GM12891 (cell line): Measurements from ENCODE around the gene TMEM125.

ENCODE experiments used
- DNase-seq: peaks from one replicate; pipeline ENCODE4 v3.0.0; 2011; ENCODE audit warnings: low spot score; ENCODE audit not compliant: insufficient read length
- FAIRE-seq: peaks from 2 replicates; lab custom pipeline; 2011; peaks lifted over from hg19 to GRCh38; lab: Jason Lieb, UNC
- PAX5 ChIP-seq: IDR thresholded peaks from 2 replicates; pipeline ENCODE4 v1.6.1; 2011; ENCODE audit warnings: low read length, moderate library complexity, mild to moderate bottlenecking; ENCODE audit not compliant: insufficient read depth, severe bottlenecking
- POLR2A ChIP-seq: IDR thresholded peaks from 2 replicates; pipeline ENCODE4 v1.6.1; 2011; ENCODE audit warnings: low read depth, low read length, control low read depth
- POLR2AphosphoS5 ChIP-seq: IDR thresholded peaks from 2 replicates; pipeline ENCODE4 v1.6.1; 2011; ENCODE audit warnings: low read depth, low read length, control low read depth
- POU2F2 ChIP-seq: IDR thresholded peaks from 2 replicates; pipeline ENCODE4 v1.6.1; 2011; ENCODE audit warnings: low read depth, mild to moderate bottlenecking, control low read depth, low read length, moderate library complexity
- SPI1 ChIP-seq: IDR thresholded peaks from 2 replicates; pipeline ENCODE4 v1.6.1; 2011; ENCODE audit warnings: low read depth, low read length, control low read depth
- TAF1 ChIP-seq: IDR thresholded peaks from 2 replicates; pipeline ENCODE4 v1.6.1; 2011; ENCODE audit warnings: low read depth, low read length, control low read depth

Gene TMEM125

DNA sequence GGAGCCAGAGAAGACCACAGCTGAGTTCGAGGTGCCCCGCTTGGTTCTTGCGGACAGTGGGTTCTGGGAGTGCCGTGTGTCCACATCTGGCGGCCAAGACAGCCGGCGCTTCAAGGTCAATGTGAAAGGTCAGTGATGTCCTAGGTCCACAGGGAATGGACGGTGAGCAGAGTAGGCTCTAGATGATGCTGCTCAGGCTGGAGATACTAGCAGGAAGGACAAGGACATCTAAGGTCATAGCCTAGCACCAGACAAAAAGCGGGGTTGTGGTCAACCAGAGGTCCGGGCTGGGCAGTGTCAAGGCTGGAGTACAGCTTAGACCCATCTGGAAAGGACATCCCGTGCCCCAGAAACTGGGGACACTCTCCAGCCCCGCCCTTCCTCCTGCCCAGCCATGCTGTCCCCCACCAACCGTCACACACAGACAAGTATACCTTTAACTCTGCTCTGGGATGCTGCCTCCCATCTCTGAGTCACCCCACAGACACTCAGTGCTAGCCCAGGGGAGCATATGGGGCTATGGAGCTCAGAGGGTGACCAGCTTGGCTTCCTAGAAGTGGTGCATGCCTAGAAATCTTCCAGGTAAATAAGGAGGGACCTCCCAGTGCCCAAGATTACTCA, 39.7 kb downstream of the TMEM125 start:
- FAIRE-seq (no peak), DNase-seq (no peak)
- TF ChIP-seq POLR2A (no peak), POLR2AphosphoS5 (no peak), SPI1 (no peak), POU2F2 (no peak), PAX5 (no peak), TAF1 (no peak)

- no peak for FAIRE-seq
- no peak for TF ChIP-seq POLR2A
- no peak for TF ChIP-seq POLR2AphosphoS5
- DNase-seq = no peak
Measured at GRCh38 chr1:43311521-43311920, 41.7 kb downstream of the TMEM125 start.

GRCh38 chr1:43312212-43312623, 42.4 kb downstream of the TMEM125 start:
- TF ChIP-seq TAF1 = no peak
- TF ChIP-seq SPI1 = no peak
- no peak for TF ChIP-seq POLR2AphosphoS5
- no peak for TF ChIP-seq PAX5
- TF ChIP-seq POU2F2 = no peak
- TF ChIP-seq POLR2A = no peak
- FAIRE-seq = no peak
- DNase-seq = no peak

DNA sequence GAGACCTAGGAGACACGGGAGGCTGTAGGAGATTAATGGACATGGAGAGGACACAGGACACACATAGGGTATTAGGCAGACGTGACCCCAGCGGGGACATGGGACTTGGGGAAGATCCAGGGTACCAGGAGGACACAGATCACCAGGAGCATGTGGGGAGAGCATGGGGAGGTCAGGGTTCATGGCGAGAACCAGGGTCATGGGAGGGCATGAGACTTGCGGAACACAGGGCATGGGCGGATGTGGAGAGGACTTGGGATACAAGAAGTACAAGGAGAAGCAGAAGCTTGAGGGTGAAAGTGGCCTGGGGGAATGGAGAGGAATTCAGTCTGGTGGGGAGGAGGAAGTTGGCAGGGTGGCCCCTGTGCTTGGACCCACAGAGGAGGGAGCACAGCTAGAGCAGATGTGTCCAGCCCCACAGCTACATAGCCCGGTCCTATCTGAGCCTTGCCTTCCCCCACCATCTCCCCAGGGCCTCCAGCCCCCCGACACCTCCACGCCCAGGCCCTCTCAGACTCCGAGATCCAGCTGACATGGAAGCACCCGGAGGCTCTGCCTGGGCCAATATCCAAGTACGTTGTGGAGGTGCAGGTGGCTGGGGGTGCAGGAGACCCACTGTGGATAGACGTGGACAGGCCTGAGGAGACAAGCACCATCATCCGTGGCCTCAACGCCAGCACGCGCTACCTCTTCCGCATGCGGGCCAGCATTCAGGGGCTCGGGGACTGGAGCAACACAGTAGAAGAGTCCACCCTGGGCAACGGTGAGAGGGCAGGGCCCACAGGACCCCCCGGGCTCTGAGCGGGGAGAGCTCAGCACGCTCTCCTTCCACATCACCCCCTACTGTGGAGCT, 43.1 kb downstream of the TMEM125 start:
- no peak for FAIRE-seq

GRCh38 chr1:43313771-43314170, 44.0 kb downstream of the TMEM125 start:
- DNase-seq (no peak), FAIRE-seq (no peak)
- TF ChIP-seq TAF1 (no peak), PAX5 (no peak), POLR2AphosphoS5 (no peak), SPI1 (no peak), POU2F2 (no peak), POLR2A (no peak)

More for the DNA sequence above, 43.1 kb downstream of the TMEM125 start:
- DNase-seq = no peak
- TF ChIP-seq TAF1 (no peak), PAX5 (no peak), POU2F2 (no peak), SPI1 (no peak), POLR2AphosphoS5 (no peak)

DNA sequence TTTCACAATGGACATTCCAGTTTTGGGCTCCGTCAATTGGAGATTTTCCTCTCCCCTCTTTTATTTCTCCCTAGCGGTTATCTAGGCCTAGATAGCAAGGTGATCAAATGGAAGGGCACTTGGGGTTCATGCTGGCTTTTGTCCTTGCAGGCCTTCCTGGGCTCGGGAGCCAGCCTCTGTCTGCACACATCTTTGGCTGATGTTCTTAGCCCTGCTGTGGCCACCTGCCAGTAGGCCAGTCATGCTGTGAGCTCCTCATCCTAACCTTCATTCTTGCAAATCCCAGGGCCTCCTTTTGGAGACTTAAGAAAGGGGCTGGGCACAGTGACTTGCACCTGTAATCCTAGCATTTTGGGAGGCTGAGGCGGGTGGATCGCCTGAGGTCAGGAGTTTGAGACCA, 44.5 kb downstream of the TMEM125 start:
- FAIRE-seq (no peak), DNase-seq (no peak)
- TF ChIP-seq POU2F2 = no peak
- no peak for TF ChIP-seq TAF1
- TF ChIP-seq POLR2A = no peak

GRCh38 chr1:43315481-43315880, 45.7 kb downstream of the TMEM125 start:
- no peak for FAIRE-seq
- DNase-seq = no peak
- TF ChIP-seq TAF1 (no peak), POLR2AphosphoS5 (no peak), SPI1 (no peak), POU2F2 (no peak), PAX5 (no peak), POLR2A (no peak)

- TF ChIP-seq TAF1 (no peak), POLR2A (no peak), PAX5 (no peak), POU2F2 (no peak), POLR2AphosphoS5 (no peak), SPI1 (no peak)
- no peak for DNase-seq
- no peak for FAIRE-seq
Measured at GRCh38 chr1:43315963-43316737, 46.4 kb downstream of the TMEM125 start.

DNA sequence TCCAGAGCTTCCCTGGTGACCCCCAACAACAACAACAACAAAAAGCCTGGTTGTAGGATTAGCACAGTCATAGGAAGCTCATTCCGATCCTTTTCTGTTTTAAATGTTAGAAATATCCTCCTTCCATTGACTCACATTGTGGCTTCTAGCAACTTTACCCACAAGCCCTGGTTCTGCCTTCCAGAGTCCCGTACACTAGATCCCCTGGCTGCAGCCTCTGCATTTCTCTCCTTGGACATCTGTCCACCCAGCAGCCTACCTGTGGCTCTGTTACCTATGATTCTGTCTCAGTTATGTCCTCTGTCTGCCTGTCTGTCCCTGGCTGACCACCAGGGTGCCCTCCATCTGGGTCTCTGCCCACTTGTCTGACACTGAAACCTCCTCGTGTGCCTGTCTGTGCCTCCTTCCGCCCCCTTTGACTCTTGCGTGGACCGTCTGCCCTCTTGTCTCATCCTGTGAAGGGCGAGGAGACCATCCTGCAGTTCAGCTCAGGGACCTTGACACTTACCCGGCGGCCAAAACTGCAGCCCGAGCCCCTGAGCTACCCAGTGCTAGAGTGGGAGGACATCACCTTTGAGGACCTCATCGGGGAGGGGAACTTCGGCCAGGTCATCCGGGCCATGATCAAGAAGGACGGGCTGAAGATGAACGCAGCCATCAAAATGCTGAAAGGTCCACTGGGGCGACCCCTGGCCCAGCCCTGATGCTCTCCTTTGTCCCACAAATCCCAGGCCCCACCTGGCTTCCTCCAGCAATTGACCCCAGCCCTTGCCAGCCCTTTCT, 47.1 kb downstream of the TMEM125 start:
- no peak for FAIRE-seq
- DNase-seq = no peak
- TF ChIP-seq TAF1 (no peak), POU2F2 (no peak), PAX5 (no peak), SPI1 (no peak), POLR2AphosphoS5 (no peak), POLR2A (no peak)
